Esophagus (tissue), 2 donors: ENCODE results near the gene HEATR3. TPM values are rescaled to one million over a fixed set of nuclear protein-coding genes. Genes with fewer than 3 reads are reported as not detected.
A peak's percentile ranks its signal among the peaks of the same experiment; 100 is the strongest.

Experiments
- H3K27ac ChIP-seq, 2 donors: one replicate each; pipeline ENCODE4 v1.5.1; 2013; ENCODE audit warnings: low read depth in 2 of 2, mild to moderate bottlenecking in 2 of 2, inconsistent platforms in 1 of 2, low read length in 1 of 2, moderate library complexity in 1 of 2
- H3K27me3 ChIP-seq, 2 donors: one replicate each; pipeline ENCODE4 v1.6.1; 2013; ENCODE audit warnings: low read length in 2 of 2, control low read depth in 1 of 2, mild to moderate bottlenecking in 1 of 2; ENCODE audit not compliant: insufficient read depth in 2 of 2, control insufficient read depth in 1 of 2
- H3K36me3 ChIP-seq, 2 donors: one replicate each; pipeline ENCODE4 v1.6.1; 2013; ENCODE audit warnings: low read length in 1 of 2; ENCODE audit not compliant: control insufficient read depth in 2 of 2, insufficient read depth in 2 of 2
- H3K4me1 ChIP-seq, 2 donors: one replicate each; pipeline ENCODE4 v1.6.1; 2013; ENCODE audit warnings: low read length in 1 of 2; ENCODE audit not compliant: control insufficient read depth in 2 of 2, insufficient read depth in 2 of 2
- H3K4me3 ChIP-seq, 2 donors: one replicate each; pipeline ENCODE4 v1.5.1; 2013; ENCODE audit warnings: low read length in 2 of 2, mild to moderate bottlenecking in 2 of 2, low read depth in 1 of 2, moderate library complexity in 1 of 2
- H3K9me3 ChIP-seq, 2 donors: one replicate each; pipeline ENCODE4 v1.6.1; 2013; ENCODE audit warnings: mild to moderate bottlenecking in 2 of 2, low read depth in 1 of 2, low read length in 1 of 2, moderate library complexity in 1 of 2; ENCODE audit not compliant: control insufficient read depth in 2 of 2, insufficient read depth in 1 of 2
- WGBS, 2 donors: extraction: QIAGEN DNeasy Blood & Tissue Kit; methylation state at CpG; one replicate each; pipeline ENCODE4 v1.1.7; 2013; 5-methylcytosine and 5-hydroxymethylcytosine counted together
- polyA plus RNA-seq, 2 donors: library from polyadenylated mRNA; stranded (reverse); fragments of 200-250 nt; gene quantifications; one replicate each; pipeline ENCODE4 v1.2.3, GENCODE V29; 2013
- donor health status: healthy with polysubstance abuse.
- donor health status: Bipolar disorder and iron deficiency.

Gene HEATR3
- polyA plus RNA-seq, 2 donors: 3.9 to 6.3 TPM

GRCh38 chr16:50035468-50035992, 30.2 kb upstream of the HEATR3 start:
- no peak overlapping the region for H3K27ac ChIP-seq
- 50 to 51% methylated on average over 3 of the region's 3 CpGs for WGBS, 2 donors
- H3K4me3 ChIP-seq: no peak overlapping the region
- no peaks in the 10 kb centered on the region for H3K4me1 ChIP-seq
- no peaks in the 10 kb centered on the region for H3K27me3 ChIP-seq
- peaks cover 0 to 3% of the 10 kb centered on the region in 2 donors for H3K36me3 ChIP-seq
- H3K9me3 ChIP-seq: no peaks in the 10 kb centered on the region

- no peaks in the 10 kb centered on the region for H3K4me1 ChIP-seq
- H3K27ac ChIP-seq: no peak overlapping the region
Observed at GRCh38 chr16:50036426-50036825, 29.3 kb upstream of the HEATR3 start.

DNA sequence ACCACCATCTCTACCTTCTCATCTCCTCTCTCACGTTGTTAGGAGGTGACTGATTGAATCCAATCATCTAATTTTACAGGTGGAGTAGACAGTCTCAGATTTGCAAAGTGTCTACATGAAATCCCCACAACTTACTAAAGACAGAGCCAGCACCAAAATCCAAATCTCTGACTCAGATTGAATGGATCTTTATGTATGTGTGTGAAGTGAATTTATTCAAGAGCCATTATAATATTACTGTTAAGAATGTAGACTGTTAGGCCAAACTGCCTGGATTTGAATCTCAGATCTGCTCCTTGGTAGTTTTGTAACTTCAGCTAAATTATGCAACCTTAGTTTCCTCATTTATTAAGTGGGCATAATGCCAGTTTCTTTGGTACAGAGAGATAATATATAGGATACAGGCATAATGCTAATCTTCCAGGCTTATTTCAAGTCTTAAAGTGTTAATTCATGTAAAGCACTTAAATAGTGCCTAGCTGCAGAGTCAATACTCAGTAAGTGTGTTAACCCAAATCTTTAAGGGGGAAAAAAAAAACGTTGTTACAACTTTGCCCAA, 28.0 kb upstream of the HEATR3 start:
- WGBS, 2 donors: 41 to 51% methylated on average over 2 of the region's 2 CpGs
- Histone ChIP-seq H3K4me1 (no peaks in the 10 kb centered on the region), H3K4me3 (no peak overlapping the region), H3K36me3 (no peaks in the 10 kb centered on the region), H3K27ac (peak overlapping the region in 1 of 2 donors; percentile 67), H3K27me3 (no peaks in the 10 kb centered on the region), H3K9me3 (no peaks in the 10 kb centered on the region)

More at GRCh38 chr16:50036426-50036825, 29.3 kb upstream of the HEATR3 start:
- WGBS, 2 donors: 84 to 86% methylated on average over 3 of the region's 3 CpGs
- H3K9me3 ChIP-seq: no peaks in the 10 kb centered on the region
- H3K27me3 ChIP-seq: no peaks in the 10 kb centered on the region
- no peak overlapping the region for H3K4me3 ChIP-seq
- H3K36me3 ChIP-seq: peaks cover 0 to 3% of the 10 kb centered on the region in 2 donors

DNA sequence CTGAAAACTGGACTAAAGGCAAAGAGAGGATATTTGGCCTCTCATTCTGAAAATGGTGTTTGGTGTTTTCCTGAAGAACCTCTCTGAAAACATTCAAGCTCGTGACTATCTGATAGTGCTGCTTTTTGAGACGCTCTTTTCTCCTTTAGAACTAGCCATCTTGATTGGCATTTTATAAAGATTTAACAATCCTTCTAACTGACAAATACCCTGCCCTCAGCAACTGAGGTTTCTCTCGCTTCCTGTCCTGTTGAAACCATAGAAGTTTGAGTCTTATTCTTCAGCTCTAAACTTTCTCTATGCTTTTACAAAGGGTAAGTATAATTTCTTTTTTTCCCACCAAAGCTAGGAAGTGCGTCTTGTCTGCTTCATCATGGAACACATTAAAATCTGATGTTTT, 27.5 kb upstream of the HEATR3 start:
- Histone ChIP-seq H3K27me3 (no peaks in the 10 kb centered on the region), H3K9me3 (no peaks in the 10 kb centered on the region), H3K4me1 (no peaks in the 10 kb centered on the region), H3K27ac (peak overlapping the region in 1 of 2 donors; percentile 59), H3K4me3 (no peak overlapping the region), H3K36me3 (no peaks in the 10 kb centered on the region)
- WGBS, 2 donors: 82% methylated on average over 4 of the region's 4 CpGs

GRCh38 chr16:50038756-50039529, 26.8 kb upstream of the HEATR3 start:
- Histone ChIP-seq H3K4me3 (no peak overlapping the region), H3K27ac (peak overlapping the region; percentile 41 to 70), H3K27me3 (no peaks in the 10 kb centered on the region), H3K36me3 (no peaks in the 10 kb centered on the region), H3K9me3 (no peaks in the 10 kb centered on the region), H3K4me1 (no peaks in the 10 kb centered on the region)
- WGBS, 2 donors: 64 to 65% methylated on average over 5 of the region's 5 CpGs

- 53 to 57% methylated on average over 8 of the region's 8 CpGs for WGBS, 2 donors
- no peaks in the 10 kb centered on the region for H3K9me3 ChIP-seq
- no peaks in the 10 kb centered on the region for H3K36me3 ChIP-seq
- H3K27me3 ChIP-seq: no peaks in the 10 kb centered on the region
- peak overlapping the region; percentile 56 to 74 for H3K27ac ChIP-seq
- H3K4me1 ChIP-seq: no peaks in the 10 kb centered on the region
- no peak overlapping the region for H3K4me3 ChIP-seq
Observed at GRCh38 chr16:50040018-50040417, 25.8 kb upstream of the HEATR3 start.

DNA sequence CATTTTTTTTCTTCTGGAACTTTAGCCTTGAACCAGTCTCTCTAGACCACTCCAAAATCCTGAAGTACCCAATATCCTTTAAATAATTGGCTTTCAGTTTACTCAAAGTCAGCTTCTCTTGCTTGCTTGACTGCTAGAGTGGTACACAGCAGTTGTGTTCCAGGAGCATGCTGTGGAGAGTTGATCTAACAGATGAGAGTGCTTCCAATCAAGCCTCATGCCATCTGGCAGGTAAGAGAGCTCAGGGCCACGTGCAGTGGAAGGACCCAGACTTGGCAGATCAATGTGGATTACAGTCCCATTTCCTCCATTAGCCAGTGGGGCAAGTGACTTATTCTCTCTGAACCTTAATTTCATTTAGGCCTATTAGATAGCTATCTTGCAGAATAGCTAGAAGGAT, 25.1 kb upstream of the HEATR3 start:
- no peaks in the 10 kb centered on the region for H3K9me3 ChIP-seq
- H3K27me3 ChIP-seq: no peaks in the 10 kb centered on the region
- no peak overlapping the region for H3K4me3 ChIP-seq
- no peaks in the 10 kb centered on the region for H3K4me1 ChIP-seq
- WGBS, 2 donors: 44 to 50% methylated on average over 1 of the region's 1 CpG
- no peaks in the 10 kb centered on the region for H3K36me3 ChIP-seq
- H3K27ac ChIP-seq: peak overlapping the region in 1 of 2 donors; percentile 74

- Histone ChIP-seq H3K4me1 (no peaks in the 10 kb centered on the region), H3K4me3 (no peak overlapping the region), H3K9me3 (no peaks in the 10 kb centered on the region), H3K27me3 (no peaks in the 10 kb centered on the region), H3K36me3 (no peaks in the 10 kb centered on the region), H3K27ac (no peak overlapping the region)
- 89 to 91% methylated on average over 5 of the region's 5 CpGs for WGBS, 2 donors
Observed at GRCh38 chr16:50043358-50043757, 22.4 kb upstream of the HEATR3 start.

GRCh38 chr16:50045412-50045811, 20.4 kb upstream of the HEATR3 start:
- no peaks in the 10 kb centered on the region for H3K9me3 ChIP-seq
- H3K4me3 ChIP-seq: no peak overlapping the region
- H3K27me3 ChIP-seq: no peaks in the 10 kb centered on the region
- no peaks in the 10 kb centered on the region for H3K36me3 ChIP-seq
- WGBS, 2 donors: 39 to 46% methylated on average over 4 of the region's 4 CpGs
- H3K27ac ChIP-seq: no peak overlapping the region
- no peaks in the 10 kb centered on the region for H3K4me1 ChIP-seq
